HFFc6 (cell line): ENCODE data around the gene SPACA9. TPM values are rescaled to one million over a fixed set of nuclear protein-coding genes. Genes with fewer than 3 reads are reported as not detected.

Source experiments
- DNase-seq: peaks from one replicate; pipeline ENCODE4 v3.0.0-alpha.2; 2018
- H3K27ac Mint-ChIP-seq: 2 replicates; pipeline ENCODE4 v1.8.0; 2020; ENCODE audit warnings: mild to moderate bottlenecking, mixed read lengths
- H3K27me3 Mint-ChIP-seq: 2 replicates; pipeline ENCODE4 v1.8.0; 2021; ENCODE audit warnings: mild to moderate bottlenecking, moderate library complexity, mixed read lengths; ENCODE audit not compliant: insufficient read depth
- H3K36me3 Mint-ChIP-seq: 2 replicates; pipeline ENCODE4 v1.8.0; 2021; ENCODE audit warnings: low read depth, mixed read lengths
- H3K4me1 Mint-ChIP-seq: 2 replicates; pipeline ENCODE4 v1.8.0; 2020; ENCODE audit warnings: low read depth, mixed read lengths
- H3K4me3 Mint-ChIP-seq: 2 replicates; pipeline ENCODE4 v1.8.0; 2020; ENCODE audit warnings: mild to moderate bottlenecking, moderate library complexity, mixed read lengths
- H3K9me3 Mint-ChIP-seq: 2 replicates; pipeline ENCODE4 v1.8.0; 2020; ENCODE audit warnings: mild to moderate bottlenecking, mixed read lengths
- CTCF ChIP-seq: fragments of 200-600 bp; sonication (generic); IDR thresholded peaks from 2 replicates; pipeline ENCODE4 v1.5.0; 2021; ENCODE audit warnings: antibody characterized with exemption, mild to moderate bottlenecking
- total RNA-seq, 6 experiments: library from RNA; stranded (reverse); fragmentation: NEBNext Ultra II Directional; extraction: Animal tissue kit (Norgen Biotek cat#: 25700); gene quantifications; 2 replicates in 1 of 6; 3 replicates in 5 of 6; pipeline ENCODE4 v1.2.3, GENCODE V29; 2021

The SPACA9 gene
- total RNA-seq, 6 experiments from 2014 or later = 5.7 to 8.9 (median 6.3) TPM

GRCh38 chr9:132857616-132858342 is 20.9 kb upstream of the SPACA9 start:
- no peaks in the 10 kb centered on the region for H3K36me3 Mint-ChIP-seq

GRCh38 chr9:132858751-132859150 is 19.9 kb upstream of the SPACA9 start:
- no peak for TF ChIP-seq CTCF
- H3K9me3 Mint-ChIP-seq = no peaks in the 10 kb centered on the region
- H3K4me3 Mint-ChIP-seq = no peak overlapping the region
- DNase-seq = no peak
- no peaks in the 10 kb centered on the region for H3K4me1 Mint-ChIP-seq
- H3K27me3 Mint-ChIP-seq = peaks cover 60% of the 10 kb centered on the region
- H3K27ac Mint-ChIP-seq = no peak overlapping the region
- no peaks in the 10 kb centered on the region for H3K36me3 Mint-ChIP-seq

More at GRCh38 chr9:132857616-132858342, 20.9 kb upstream of the SPACA9 start:
- H3K4me3 Mint-ChIP-seq = no peak overlapping the region
- H3K9me3 Mint-ChIP-seq = no peaks in the 10 kb centered on the region
- H3K27ac Mint-ChIP-seq = no peak overlapping the region
- H3K4me1 Mint-ChIP-seq = no peaks in the 10 kb centered on the region
- TF ChIP-seq CTCF = peak; percentile 42; the same call in 1 of the 2 replicates
- no peak for DNase-seq
- peaks cover 54% of the 10 kb centered on the region for H3K27me3 Mint-ChIP-seq

- peaks cover 62% of the 10 kb centered on the region for H3K27me3 Mint-ChIP-seq
- no peak for DNase-seq
- no peaks in the 10 kb centered on the region for H3K36me3 Mint-ChIP-seq
- no peak for TF ChIP-seq CTCF
- no peak overlapping the region for H3K4me3 Mint-ChIP-seq
- no peak overlapping the region for H3K27ac Mint-ChIP-seq
- H3K4me1 Mint-ChIP-seq = no peaks in the 10 kb centered on the region
- H3K9me3 Mint-ChIP-seq = no peaks in the 10 kb centered on the region
These were observed 17.0 kb upstream of the SPACA9 start for GRCh38 chr9:132861666-132862065.

GRCh38 chr9:132862533-132862932 is 16.2 kb upstream of the SPACA9 start:
- Mint-ChIP-seq H3K4me3 (no peak overlapping the region), H3K27me3 (peaks cover 65% of the 10 kb centered on the region), H3K27ac (no peak overlapping the region)

GRCh38 chr9:132863096-132863495 is 15.6 kb upstream of the SPACA9 start:
- no peaks in the 10 kb centered on the region for H3K36me3 Mint-ChIP-seq
- no peak for TF ChIP-seq CTCF
- H3K4me1 Mint-ChIP-seq = no peaks in the 10 kb centered on the region
- H3K9me3 Mint-ChIP-seq = no peaks in the 10 kb centered on the region
- H3K4me3 Mint-ChIP-seq = no peak overlapping the region
- peaks cover 64% of the 10 kb centered on the region for H3K27me3 Mint-ChIP-seq
- no peak for DNase-seq
- H3K27ac Mint-ChIP-seq = no peak overlapping the region

More at GRCh38 chr9:132862533-132862932, 16.2 kb upstream of the SPACA9 start:
- Mint-ChIP-seq H3K36me3 (no peaks in the 10 kb centered on the region), H3K4me1 (no peaks in the 10 kb centered on the region), H3K9me3 (no peaks in the 10 kb centered on the region)
- DNase-seq = no peak
- TF ChIP-seq CTCF = no peak
